Muscle of leg (tissue), 11 donors: ENCODE results near the gene RAB22A. TPM values are rescaled to one million over a fixed set of nuclear protein-coding genes. Genes with fewer than 3 reads are reported as not detected.

Experiments used
- DNase-seq: peaks from one replicate; pipeline ENCODE4 v3.0.0; 2013
- H3K27ac ChIP-seq: one replicate; pipeline ENCODE4 v1.5.1; 2013; ENCODE audit warnings: mild to moderate bottlenecking, low read length, control low read depth
- H3K27me3 ChIP-seq: one replicate; pipeline ENCODE4 v1.6.1; 2013; ENCODE audit warnings: low read length; ENCODE audit not compliant: control insufficient read depth, insufficient read depth
- H3K36me3 ChIP-seq: one replicate; pipeline ENCODE4 v1.6.1; 2013; ENCODE audit warnings: low read length; ENCODE audit not compliant: control insufficient read depth, insufficient read depth
- H3K4me1 ChIP-seq: one replicate; pipeline ENCODE4 v1.6.1; 2013; ENCODE audit warnings: low read length; ENCODE audit not compliant: control insufficient read depth, insufficient read depth
- H3K4me3 ChIP-seq: one replicate; pipeline ENCODE4 v1.5.1; 2013; ENCODE audit warnings: low read length, control low read depth
- H3K9me3 ChIP-seq: replicated peaks from 2 replicates; pipeline ENCODE4 v1.6.1; 2013; ENCODE audit warnings: low read depth, low read length; ENCODE audit not compliant: control insufficient read depth
- WGBS: methylation state at CpG from one replicate; pipeline ENCODE4 v1.1.5; 2013; ENCODE audit warnings: missing lambda C conversion rate; ENCODE audit not compliant: insufficient coverage; 5-methylcytosine and 5-hydroxymethylcytosine counted together
- polyA plus RNA-seq, 8 donors: library from polyadenylated mRNA; unstranded; fragments of 120-200 nt; gene quantifications; one replicate each; pipeline versions ENCODE4 v1.2.1 to v1.2.3, GENCODE V29; 2013; ENCODE audit warnings: inconsistent platforms in 1 of 8, low replicate concordance in 1 of 8; ENCODE audit not compliant: insufficient read length in 8 of 8, insufficient read depth in 1 of 8
- total RNA-seq: library from RNA; stranded (reverse); fragments of 120-200 nt; gene quantifications from one replicate; pipeline ENCODE4 v1.2.4, GENCODE V29; 2013

Gene RAB22A
- total and polyA plus RNA-seq, 9 donors, result 12.2 to 19.0 (median 14.8) TPM

DNA sequence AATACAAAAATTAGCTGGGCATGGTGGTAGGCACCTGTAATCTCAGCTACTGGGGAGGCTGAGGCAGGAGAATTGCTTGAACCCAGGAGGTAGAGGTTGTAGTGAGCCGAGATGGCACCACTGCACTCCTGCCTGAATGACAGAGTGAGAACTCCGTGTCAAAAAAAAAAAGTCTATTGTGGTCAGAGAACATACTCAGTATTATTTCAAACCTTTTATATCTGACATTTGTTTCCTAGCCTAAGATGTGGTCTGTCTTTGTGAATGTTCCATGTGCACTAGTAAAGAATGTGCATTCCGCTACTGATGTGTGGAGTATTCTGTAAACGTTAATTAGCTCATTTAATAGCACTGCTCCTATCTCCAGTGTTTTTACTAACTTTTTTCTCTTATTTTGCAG is 11.7 kb downstream of the RAB22A start:
- Histone ChIP-seq H3K9me3 (no peaks in the 10 kb centered on the region), H3K36me3 (peaks cover 9% of the 10 kb centered on the region), H3K4me3 (no peak overlapping the region), H3K27me3 (no peaks in the 10 kb centered on the region), H3K4me1 (no peaks in the 10 kb centered on the region), H3K27ac (no peak overlapping the region)
- 100% methylated on average over 1 of the region's 4 CpGs for WGBS
- DNase-seq, result no peak

DNA sequence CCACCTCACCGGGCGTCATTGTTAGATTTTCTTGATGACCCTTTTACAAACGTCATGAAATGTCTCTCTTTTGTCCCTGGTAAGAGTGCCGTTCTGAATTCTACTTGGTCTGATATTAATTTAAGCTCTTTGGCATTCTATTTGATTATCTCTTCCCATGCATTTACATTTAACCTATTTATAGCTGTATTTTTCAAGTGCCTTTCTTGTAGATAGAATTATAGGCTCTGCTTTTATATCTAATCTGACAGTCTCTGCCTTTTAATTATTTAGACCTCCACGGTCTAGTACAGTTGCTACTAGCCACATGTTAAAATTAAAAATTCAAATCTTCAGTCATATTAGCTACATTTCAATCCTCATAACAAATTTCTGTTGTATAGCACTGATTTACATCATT is 12.6 kb downstream of the RAB22A start:
- H3K27me3 ChIP-seq, result no peaks in the 10 kb centered on the region
- no peak overlapping the region for H3K27ac ChIP-seq
- peaks cover 5% of the 10 kb centered on the region for H3K36me3 ChIP-seq
- DNase-seq, result no peak
- H3K4me1 ChIP-seq, result no peaks in the 10 kb centered on the region
- WGBS, result no CpG with 5 or more reads among the region's 5 CpGs
- H3K4me3 ChIP-seq, result no peak overlapping the region
- H3K9me3 ChIP-seq, result no peaks in the 10 kb centered on the region

DNA sequence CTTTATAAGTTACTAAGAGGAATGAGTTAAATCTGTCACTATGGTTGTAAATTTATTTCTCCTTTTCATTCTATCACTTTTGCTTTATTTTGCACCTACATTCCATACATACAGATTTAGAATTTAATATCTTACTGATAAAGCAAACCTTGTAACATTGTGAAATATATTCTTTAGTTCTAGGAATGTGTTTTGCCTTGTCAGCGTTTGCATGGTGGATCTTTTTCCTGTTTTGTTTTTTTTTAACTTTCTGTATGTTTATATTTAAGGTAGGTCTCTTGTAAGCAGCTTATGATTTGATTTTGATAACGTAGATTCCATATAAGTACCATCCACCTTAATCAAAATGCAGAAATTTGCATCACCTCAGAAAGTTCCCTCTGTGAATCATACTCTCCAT is 16.4 kb downstream of the RAB22A start:
- Histone ChIP-seq H3K36me3 (no peaks in the 10 kb centered on the region), H3K27ac (no peak overlapping the region), H3K9me3 (no peaks in the 10 kb centered on the region), H3K4me1 (peaks cover 9% of the 10 kb centered on the region), H3K4me3 (no peak overlapping the region), H3K27me3 (no peaks in the 10 kb centered on the region)
- no peak for DNase-seq
- no CpG with 5 or more reads among the region's 2 CpGs for WGBS

DNA sequence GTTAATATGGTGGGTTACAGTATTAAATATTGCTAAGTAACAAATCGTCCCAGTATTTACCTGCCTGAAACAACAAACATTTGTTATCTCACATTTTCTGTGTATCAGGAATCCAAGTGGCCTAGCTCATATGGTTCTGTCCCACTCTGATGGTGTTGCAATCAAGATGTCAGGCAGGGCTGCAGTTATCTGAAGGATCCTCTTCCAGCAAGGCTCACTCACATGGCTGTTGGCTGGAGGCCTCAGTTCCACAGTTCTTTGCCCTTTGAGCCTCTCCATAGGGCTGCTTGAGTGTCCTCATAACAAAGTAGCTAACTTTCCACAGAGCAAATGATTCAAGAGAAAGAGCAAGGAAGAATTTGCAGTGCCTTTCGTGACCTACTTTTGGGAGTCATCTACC is 17.7 kb downstream of the RAB22A start:
- Histone ChIP-seq H3K27ac (no peak overlapping the region), H3K4me3 (no peak overlapping the region), H3K9me3 (no peaks in the 10 kb centered on the region), H3K27me3 (no peaks in the 10 kb centered on the region), H3K36me3 (peaks cover 2% of the 10 kb centered on the region), H3K4me1 (peaks cover 17% of the 10 kb centered on the region)
- no CpG with 5 or more reads among the region's 2 CpGs for WGBS
- no peak for DNase-seq

DNA sequence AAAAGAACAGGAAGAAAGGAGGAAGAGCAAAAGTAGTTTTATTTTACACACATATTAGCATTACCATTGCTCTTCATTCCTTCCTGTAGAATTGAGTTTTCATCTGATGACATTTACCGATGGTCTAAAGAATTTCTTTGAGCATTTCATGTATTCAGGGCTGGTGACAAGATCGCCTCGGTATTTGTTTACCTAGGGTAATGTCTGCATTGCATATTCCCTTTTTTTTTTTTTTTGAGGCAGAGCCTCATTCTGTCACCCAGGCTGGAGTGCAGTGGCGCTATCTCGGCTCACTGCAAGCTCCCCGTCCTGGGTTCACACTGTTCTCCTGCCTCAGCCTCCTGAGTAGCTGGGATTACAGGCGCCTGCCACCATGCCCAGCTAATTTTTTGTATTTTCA is 19.3 kb downstream of the RAB22A start:
- Histone ChIP-seq H3K4me1 (peaks cover 18% of the 10 kb centered on the region), H3K4me3 (no peak overlapping the region), H3K27me3 (no peaks in the 10 kb centered on the region), H3K9me3 (no peaks in the 10 kb centered on the region), H3K36me3 (peaks cover 3% of the 10 kb centered on the region), H3K27ac (peak overlapping the region; percentile 29)
- 80% methylated on average over 5 of the region's 7 CpGs for WGBS
- no peak for DNase-seq

DNA sequence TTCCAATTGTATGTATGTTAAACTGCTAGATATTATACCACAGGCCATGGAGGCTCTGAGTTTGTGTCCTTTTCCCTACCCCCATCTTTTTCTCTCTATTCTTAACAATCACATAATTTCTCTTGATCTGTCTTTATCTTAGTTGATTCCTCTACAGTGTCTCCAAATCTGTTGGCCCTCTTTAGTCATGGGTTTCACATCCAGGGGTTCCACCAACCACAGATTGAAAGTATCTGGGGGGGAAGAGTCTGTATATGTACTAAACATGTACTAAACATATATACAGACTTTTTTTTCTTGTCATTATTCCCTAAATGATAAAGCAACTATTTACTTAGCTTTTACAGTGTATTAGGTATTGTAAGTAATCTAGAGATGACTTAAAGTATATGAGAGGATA is 20.2 kb downstream of the RAB22A start:
- Histone ChIP-seq H3K27ac (peak overlapping the region; percentile 23), H3K4me1 (peaks cover 18% of the 10 kb centered on the region), H3K27me3 (no peaks in the 10 kb centered on the region), H3K9me3 (no peaks in the 10 kb centered on the region), H3K36me3 (peaks cover 3% of the 10 kb centered on the region), H3K4me3 (no peak overlapping the region)
- no peak for DNase-seq

DNA sequence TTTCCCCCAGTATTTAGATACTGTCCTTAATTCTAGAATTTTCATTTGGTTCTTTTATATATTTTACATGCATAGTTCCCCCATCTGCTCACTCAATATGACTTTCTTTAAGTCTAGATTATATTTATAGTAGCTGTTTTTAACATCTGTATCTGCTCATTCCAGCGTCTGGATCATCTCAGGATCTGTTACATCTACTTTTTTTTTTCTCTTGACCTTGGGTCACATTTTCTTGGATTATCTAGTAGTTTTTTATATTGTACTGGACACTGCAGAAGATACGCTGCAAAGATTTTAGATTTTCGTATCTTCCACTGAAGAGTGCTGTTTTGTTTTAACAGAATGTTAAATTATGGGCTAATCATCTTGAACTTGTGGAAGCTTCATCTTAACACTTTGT is 20.7 kb downstream of the RAB22A start:
- no CpG with 5 or more reads among the region's 3 CpGs for WGBS
- peak; percentile 76 for DNase-seq
- Histone ChIP-seq H3K4me3 (no peak overlapping the region), H3K36me3 (peaks cover 3% of the 10 kb centered on the region), H3K27me3 (no peaks in the 10 kb centered on the region), H3K4me1 (peaks cover 18% of the 10 kb centered on the region), H3K27ac (peak overlapping the region; percentile 88), H3K9me3 (no peaks in the 10 kb centered on the region)

DNA sequence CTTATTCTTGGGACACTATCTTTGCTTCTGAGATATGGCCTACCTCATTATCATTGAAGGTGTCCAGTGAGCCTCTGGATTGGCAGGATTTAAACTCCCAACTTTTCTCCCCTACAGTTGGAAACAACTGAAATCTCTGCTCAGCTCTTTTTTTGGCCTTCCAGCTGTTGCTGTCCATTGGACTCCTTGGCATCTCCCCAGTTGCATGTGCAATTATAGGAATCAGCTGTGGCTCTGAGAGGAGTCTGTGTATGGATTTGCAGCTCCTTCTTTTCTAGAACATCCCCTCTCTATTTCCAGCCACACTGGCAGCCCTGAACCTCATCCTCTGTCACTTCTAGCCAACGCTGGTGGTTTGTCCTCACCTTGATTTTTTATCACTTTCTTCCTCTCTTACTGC is 21.2 kb downstream of the RAB22A start:
- WGBS, result 45% methylated on average over 1 of the region's 1 CpG
- H3K36me3 ChIP-seq, result peaks cover 3% of the 10 kb centered on the region
- H3K27ac ChIP-seq, result peak overlapping the region; percentile 88
- peak; percentile 95 for DNase-seq
- no peaks in the 10 kb centered on the region for H3K27me3 ChIP-seq
- peaks cover 18% of the 10 kb centered on the region for H3K4me1 ChIP-seq
- no peaks in the 10 kb centered on the region for H3K9me3 ChIP-seq
- no peak overlapping the region for H3K4me3 ChIP-seq

DNA sequence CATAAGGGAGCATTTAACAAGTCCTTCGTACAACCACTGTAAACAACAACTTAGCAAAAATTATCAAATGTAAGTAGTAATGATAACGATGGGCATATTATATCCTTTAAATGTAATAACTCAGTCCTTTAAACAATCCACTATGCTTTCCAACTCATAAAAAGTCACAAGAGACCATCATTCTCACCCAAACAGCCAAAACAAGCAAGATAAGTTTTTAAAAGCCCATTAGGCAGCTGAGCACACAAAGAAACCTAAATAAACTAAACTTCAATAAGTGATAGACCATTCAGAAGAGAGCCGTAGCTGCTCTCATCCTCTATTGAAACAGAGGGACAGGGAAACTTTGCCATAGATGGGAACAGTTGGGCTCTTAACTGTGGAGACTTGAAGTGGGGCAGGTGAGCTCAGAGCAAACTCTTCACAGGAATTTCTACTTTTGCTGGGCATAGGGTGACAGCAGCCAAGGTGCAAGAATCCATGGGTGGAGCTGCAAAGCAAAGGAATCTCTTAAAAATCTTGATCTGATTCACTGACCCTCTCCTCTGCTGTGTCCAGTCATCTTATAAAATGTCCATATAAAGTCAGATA is 22.5 kb downstream of the RAB22A start:
- H3K36me3 ChIP-seq, result peaks cover 5% of the 10 kb centered on the region
- DNase-seq, result no peak
- H3K27me3 ChIP-seq, result no peaks in the 10 kb centered on the region
- H3K9me3 ChIP-seq, result no peaks in the 10 kb centered on the region
- whole genome bisulfite sequencing, result 86% methylated on average over 1 of the region's 3 CpGs
- no peak overlapping the region for H3K4me3 ChIP-seq
- peak overlapping the region; percentile 88 for H3K27ac ChIP-seq
- peaks cover 18% of the 10 kb centered on the region for H3K4me1 ChIP-seq

DNA sequence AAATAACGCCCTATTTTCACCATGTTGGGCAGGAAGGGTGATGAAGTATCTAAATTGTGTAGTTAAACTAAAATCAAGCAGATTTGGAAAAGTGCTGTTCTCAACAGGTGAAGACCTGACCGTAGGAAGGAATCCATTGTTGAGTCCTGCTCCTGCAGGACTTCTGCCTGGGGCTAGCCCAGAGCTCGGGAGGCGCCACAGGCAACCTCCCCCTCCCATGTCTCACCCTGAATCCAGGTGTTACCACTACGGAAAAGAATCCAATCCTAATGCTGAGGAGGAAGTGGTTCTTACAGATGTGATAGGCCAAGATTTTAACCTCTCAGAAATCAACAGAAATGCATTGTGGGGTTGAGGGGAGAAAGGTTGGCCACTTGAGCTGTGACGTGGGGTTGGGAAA is 30.2 kb downstream of the RAB22A start:
- no peak for DNase-seq
- H3K4me3 ChIP-seq, result no peak overlapping the region
- no peak overlapping the region for H3K27ac ChIP-seq
- H3K9me3 ChIP-seq, result no peaks in the 10 kb centered on the region
- H3K36me3 ChIP-seq, result peaks cover 14% of the 10 kb centered on the region
- H3K27me3 ChIP-seq, result no peaks in the 10 kb centered on the region
- WGBS, result 95% methylated on average over 2 of the region's 6 CpGs
- no peaks in the 10 kb centered on the region for H3K4me1 ChIP-seq

DNA sequence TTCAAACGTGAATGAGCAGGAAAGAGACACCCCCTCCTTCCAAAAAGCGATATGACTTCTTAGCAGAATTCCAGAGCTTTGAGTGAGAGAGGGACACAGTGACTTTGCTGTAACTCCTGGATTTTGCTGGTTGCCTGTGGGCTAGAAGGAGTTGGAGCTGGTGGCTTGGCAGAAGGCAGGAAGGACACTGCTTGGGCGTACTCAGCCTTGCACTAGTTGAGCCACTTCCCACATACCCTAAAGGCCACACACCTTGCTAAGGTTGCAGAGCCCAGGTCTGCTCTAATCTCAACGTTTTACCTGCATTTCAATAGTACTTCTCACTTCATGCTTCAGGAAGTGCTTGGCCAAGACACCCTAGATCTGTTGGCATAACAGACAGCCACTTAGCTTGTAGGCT is 30.6 kb downstream of the RAB22A start:
- H3K36me3 ChIP-seq, result peaks cover 16% of the 10 kb centered on the region
- no peak overlapping the region for H3K4me3 ChIP-seq
- H3K4me1 ChIP-seq, result no peaks in the 10 kb centered on the region
- H3K27ac ChIP-seq, result no peak overlapping the region
- no peaks in the 10 kb centered on the region for H3K27me3 ChIP-seq
- DNase-seq, result no peak
- no peaks in the 10 kb centered on the region for H3K9me3 ChIP-seq
- 89% methylated on average over 2 of the region's 4 CpGs for WGBS
